SK-N-SH treated with all-trans-retinoic acid at 6 μM for 48 hours (cell line): ENCODE data around the gene TRH.

Experiments
- ATAC-seq: fragments of 200-7000 bp; cut with Tn5 transposase; 3 replicates; pipeline ENCODE4 v1.9.1; 2020; ENCODE audit warnings: mild to moderate bottlenecking, moderate library complexity
- ARNTL ChIP-seq: fragments of 450-650 bp; formaldehyde crosslinking; IDR thresholded peaks from 2 replicates; pipeline ENCODE4 v1.5.0; 2020; ENCODE audit warnings: low read depth, mild to moderate bottlenecking, moderate library complexity, borderline replicate concordance
- BACH2 ChIP-seq: fragments of 250-450 bp; sonication (Bioruptor Pico); IDR thresholded peaks from 2 replicates; pipeline ENCODE4 v1.9.0; 2021; ENCODE audit warnings: mild to moderate bottlenecking, borderline replicate concordance
- CREB5 ChIP-seq: fragments of 250-450 bp; sonication (Bioruptor Pico); IDR thresholded peaks from 2 replicates; pipeline ENCODE4 v1.5.1; 2020; ENCODE audit warnings: low read depth, mild to moderate bottlenecking, moderate library complexity
- CSDC2 ChIP-seq: fragments of 250-450 bp; sonication (Bioruptor Pico); IDR thresholded peaks from 2 replicates; pipeline ENCODE4 v1.5.0; 2020; ENCODE audit warnings: mild to moderate bottlenecking, moderate library complexity
- CSRNP3 ChIP-seq: fragments of 250-450 bp; sonication (Bioruptor Pico); IDR thresholded peaks from 2 replicates; pipeline ENCODE4 v1.5.1; 2021; ENCODE audit warnings: mild to moderate bottlenecking, moderate library complexity
- ESRRG ChIP-seq: fragments of 250-450 bp; sonication (Bioruptor Pico); IDR thresholded peaks from 2 replicates; pipeline ENCODE4 v1.6.1; 2021; ENCODE audit warnings: mild to moderate bottlenecking
- GLIS3 ChIP-seq: fragments of 250-450 bp; sonication (Bioruptor Pico); IDR thresholded peaks from 2 replicates; pipeline ENCODE4 v1.5.0; 2020; ENCODE audit warnings: mild to moderate bottlenecking, moderate library complexity
- ISL1 ChIP-seq: fragments of 250-450 bp; sonication (Bioruptor Pico); IDR thresholded peaks from 2 replicates; pipeline ENCODE4 v2.1.2; 2022; ENCODE audit warnings: mild to moderate bottlenecking, moderate library complexity
- POU6F1 ChIP-seq: fragments of 250-450 bp; sonication (Bioruptor Pico); IDR thresholded peaks from 2 replicates; pipeline ENCODE4 v1.8.0; 2021; ENCODE audit warnings: low read depth, mild to moderate bottlenecking, moderate library complexity, borderline replicate concordance
- PPARA ChIP-seq: fragments of 250-450 bp; sonication (Bioruptor Pico); IDR thresholded peaks from 2 replicates; pipeline ENCODE4 v1.5.0; 2020; ENCODE audit warnings: mild to moderate bottlenecking, borderline replicate concordance
- RARB ChIP-seq: fragments of 250-450 bp; sonication (Bioruptor Pico); IDR thresholded peaks from 2 replicates; pipeline ENCODE4 v1.8.0; 2021; ENCODE audit warnings: mild to moderate bottlenecking, moderate library complexity
- SNAI2 ChIP-seq: fragments of 250-450 bp; sonication (Bioruptor Pico); IDR thresholded peaks from 2 replicates; pipeline ENCODE4 v1.5.0; 2020; ENCODE audit warnings: mild to moderate bottlenecking, moderate library complexity
- TCF4 ChIP-seq: fragments of 250-450 bp; sonication (Bioruptor Pico); IDR thresholded peaks from 2 replicates; pipeline ENCODE4 v1.8.0; 2021; ENCODE audit warnings: mild to moderate bottlenecking, moderate library complexity, borderline replicate concordance
- TOX ChIP-seq: fragments of 250-450 bp; sonication (Bioruptor Pico); IDR thresholded peaks from 2 replicates; pipeline ENCODE4 v1.8.0; 2021; ENCODE audit warnings: mild to moderate bottlenecking, moderate library complexity, borderline replicate concordance
- ZC3H10 ChIP-seq: fragments of 250-450 bp; sonication (Bioruptor Pico); IDR thresholded peaks from 2 replicates; pipeline ENCODE4 v1.5.1; 2021; ENCODE audit warnings: mild to moderate bottlenecking, moderate library complexity
- ZFP3 ChIP-seq: fragments of 250-450 bp; sonication (Bioruptor Pico); IDR thresholded peaks from 2 replicates; pipeline ENCODE4 v1.5.0; 2020; ENCODE audit warnings: mild to moderate bottlenecking, moderate library complexity
- ZFP30 ChIP-seq: fragments of 450-650 bp; formaldehyde crosslinking; IDR thresholded peaks from 2 replicates; pipeline ENCODE4 v1.5.0; 2022; ENCODE audit warnings: mild to moderate bottlenecking, moderate library complexity
- ZNF565 ChIP-seq: fragments of 450-650 bp; formaldehyde crosslinking; conservative IDR thresholded peaks from 2 replicates; pipeline ENCODE4 v1.5.0; 2020; ENCODE audit warnings: low read depth, mild to moderate bottlenecking, moderate library complexity
- ZNF70 ChIP-seq: fragments of 450-650 bp; formaldehyde crosslinking; IDR thresholded peaks from 2 replicates; pipeline ENCODE4 v1.5.0; 2020; ENCODE audit warnings: mild to moderate bottlenecking, moderate library complexity
- ZNF8 ChIP-seq: fragments of 450-650 bp; formaldehyde crosslinking; IDR thresholded peaks from 2 replicates; pipeline ENCODE4 v1.5.0; 2020; ENCODE audit warnings: mild to moderate bottlenecking, moderate library complexity
- TF ChIP-seq, protein P1 (sequence below): fragments of 250-450 bp; sonication (Bioruptor Pico); IDR thresholded peaks from 2 replicates; pipeline ENCODE4 v1.8.0; 2020; ENCODE audit warnings: mild to moderate bottlenecking, moderate library complexity, borderline replicate concordance
- TF ChIP-seq, protein P2 (sequence below): fragments of 250-450 bp; sonication (Bioruptor Pico); IDR thresholded peaks from 2 replicates; pipeline ENCODE4 v1.5.0; 2020; ENCODE audit warnings: mild to moderate bottlenecking, moderate library complexity

Gene TRH

DNA sequence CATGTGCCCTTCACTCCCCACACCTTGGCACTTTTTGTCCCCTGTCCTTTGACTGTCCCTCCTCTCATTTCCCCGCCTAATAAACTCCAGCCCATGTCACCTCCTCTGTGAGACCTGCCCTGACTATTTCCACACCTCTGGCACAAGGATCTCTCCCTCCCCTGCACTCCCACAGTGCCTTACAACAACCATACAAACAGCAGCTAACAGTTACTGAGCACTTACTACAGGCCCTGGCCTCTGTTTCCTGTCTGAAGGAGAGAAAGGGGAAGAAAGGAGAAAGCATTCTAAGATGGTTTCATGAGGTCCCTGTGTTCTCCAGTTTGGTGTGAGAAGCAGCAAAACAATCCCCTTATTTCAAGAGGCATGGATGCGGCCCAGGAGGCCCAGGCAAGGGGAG is 20.0 kb upstream of the TRH start:
- TF ChIP-seq ZNF8 (CRISPR knock-in tag): no peak
- TF ChIP-seq BACH2 (CRISPR knock-in tag): no peak
- TF ChIP-seq TOX (CRISPR knock-in tag): no peak
- no peak for TF ChIP-seq PPARA
- no peak for TF ChIP-seq ISL1 (CRISPR knock-in tag)
- TF ChIP-seq ZNF565 (CRISPR knock-in tag): no peak
- no peak for TF ChIP-seq CREB5 (CRISPR knock-in tag)
- TF ChIP-seq ZFP30 (CRISPR knock-in tag): no peak
- TF ChIP-seq ZNF70 (CRISPR knock-in tag): no peak
- no peak for TF ChIP-seq ZC3H10 (CRISPR knock-in tag)
- no peak for ATAC-seq

DNA sequence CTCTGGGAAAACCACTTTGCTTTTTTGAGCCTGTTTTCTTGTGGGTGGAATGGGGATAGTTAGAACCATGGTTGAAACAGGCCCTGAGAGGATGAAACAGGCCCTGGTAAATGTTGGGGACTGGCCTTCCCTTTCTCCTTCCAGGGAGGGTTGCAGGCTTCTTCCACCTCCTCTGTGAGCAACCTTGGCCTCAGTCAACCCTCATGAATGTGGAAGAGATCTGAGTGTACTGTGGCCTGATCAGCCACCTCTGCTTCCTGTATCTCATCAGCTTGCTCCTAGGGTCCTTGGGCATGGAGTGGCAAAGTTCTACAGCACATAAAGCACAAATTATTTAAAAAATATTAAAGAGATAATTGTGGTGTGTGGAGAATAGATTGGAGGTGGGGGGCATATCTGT is 17.6 kb upstream of the TRH start:
- no peak for ATAC-seq
- TF ChIP-seq POU6F1: no peak
- TF ChIP-seq PPARA: no peak
- no peak for TF ChIP-seq ZFP3 (CRISPR knock-in tag)
- no peak for TF ChIP-seq TOX (CRISPR knock-in tag)
- TF ChIP-seq BACH2 (CRISPR knock-in tag): no peak
- no peak for TF ChIP-seq ZC3H10 (CRISPR knock-in tag)
- no peak for TF ChIP-seq GLIS3 (CRISPR knock-in tag)
- no peak for TF ChIP-seq SNAI2
- no peak for TF ChIP-seq ZFP30 (CRISPR knock-in tag)
- TF ChIP-seq CSRNP3 (CRISPR knock-in tag): no peak
- TF ChIP-seq, protein P1, sequence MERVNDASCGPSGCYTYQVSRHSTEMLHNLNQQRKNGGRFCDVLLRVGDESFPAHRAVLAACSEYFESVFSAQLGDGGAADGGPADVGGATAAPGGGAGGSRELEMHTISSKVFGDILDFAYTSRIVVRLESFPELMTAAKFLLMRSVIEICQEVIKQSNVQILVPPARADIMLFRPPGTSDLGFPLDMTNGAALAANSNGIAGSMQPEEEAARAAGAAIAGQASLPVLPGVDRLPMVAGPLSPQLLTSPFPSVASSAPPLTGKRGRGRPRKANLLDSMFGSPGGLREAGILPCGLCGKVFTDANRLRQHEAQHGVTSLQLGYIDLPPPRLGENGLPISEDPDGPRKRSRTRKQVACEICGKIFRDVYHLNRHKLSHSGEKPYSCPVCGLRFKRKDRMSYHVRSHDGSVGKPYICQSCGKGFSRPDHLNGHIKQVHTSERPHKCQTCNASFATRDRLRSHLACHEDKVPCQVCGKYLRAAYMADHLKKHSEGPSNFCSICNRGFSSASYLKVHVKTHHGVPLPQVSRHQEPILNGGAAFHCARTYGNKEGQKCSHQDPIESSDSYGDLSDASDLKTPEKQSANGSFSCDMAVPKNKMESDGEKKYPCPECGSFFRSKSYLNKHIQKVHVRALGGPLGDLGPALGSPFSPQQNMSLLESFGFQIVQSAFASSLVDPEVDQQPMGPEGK (CRISPR knock-in tag): no peak
- no peak for TF ChIP-seq ZNF8 (CRISPR knock-in tag)
- TF ChIP-seq ZNF70 (CRISPR knock-in tag): no peak
- TF ChIP-seq ARNTL (CRISPR knock-in tag): no peak
- TF ChIP-seq, protein P2, sequence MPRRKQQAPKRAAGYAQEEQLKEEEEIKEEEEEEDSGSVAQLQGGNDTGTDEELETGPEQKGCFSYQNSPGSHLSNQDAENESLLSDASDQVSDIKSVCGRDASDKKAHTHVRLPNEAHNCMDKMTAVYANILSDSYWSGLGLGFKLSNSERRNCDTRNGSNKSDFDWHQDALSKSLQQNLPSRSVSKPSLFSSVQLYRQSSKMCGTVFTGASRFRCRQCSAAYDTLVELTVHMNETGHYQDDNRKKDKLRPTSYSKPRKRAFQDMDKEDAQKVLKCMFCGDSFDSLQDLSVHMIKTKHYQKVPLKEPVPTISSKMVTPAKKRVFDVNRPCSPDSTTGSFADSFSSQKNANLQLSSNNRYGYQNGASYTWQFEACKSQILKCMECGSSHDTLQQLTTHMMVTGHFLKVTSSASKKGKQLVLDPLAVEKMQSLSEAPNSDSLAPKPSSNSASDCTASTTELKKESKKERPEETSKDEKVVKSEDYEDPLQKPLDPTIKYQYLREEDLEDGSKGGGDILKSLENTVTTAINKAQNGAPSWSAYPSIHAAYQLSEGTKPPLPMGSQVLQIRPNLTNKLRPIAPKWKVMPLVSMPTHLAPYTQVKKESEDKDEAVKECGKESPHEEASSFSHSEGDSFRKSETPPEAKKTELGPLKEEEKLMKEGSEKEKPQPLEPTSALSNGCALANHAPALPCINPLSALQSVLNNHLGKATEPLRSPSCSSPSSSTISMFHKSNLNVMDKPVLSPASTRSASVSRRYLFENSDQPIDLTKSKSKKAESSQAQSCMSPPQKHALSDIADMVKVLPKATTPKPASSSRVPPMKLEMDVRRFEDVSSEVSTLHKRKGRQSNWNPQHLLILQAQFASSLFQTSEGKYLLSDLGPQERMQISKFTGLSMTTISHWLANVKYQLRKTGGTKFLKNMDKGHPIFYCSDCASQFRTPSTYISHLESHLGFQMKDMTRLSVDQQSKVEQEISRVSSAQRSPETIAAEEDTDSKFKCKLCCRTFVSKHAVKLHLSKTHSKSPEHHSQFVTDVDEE (CRISPR knock-in tag): no peak
- no peak for TF ChIP-seq CSDC2
- TF ChIP-seq ESRRG: no peak
- no peak for TF ChIP-seq TCF4 (CRISPR knock-in tag)
- no peak for TF ChIP-seq RARB

- no peak for ATAC-seq
Measured at GRCh38 chr3:129958755-129959154, 15.8 kb upstream of the TRH start.

More at GRCh38 chr3:129958755-129959154, 15.8 kb upstream of the TRH start:
- TF ChIP-seq SNAI2 (no peak), TOX (CRISPR knock-in tag) (no peak)
